Gastrocnemius medialis (tissue), 4 donors: ENCODE data around the gene FAM3A.

ENCODE experiments used
- CTCF ChIP-seq, 5 experiments: fragments of 450-650 bp in 3 of 5; fragments of 200-600 bp in 2 of 5; sonication (generic) in 2 of 5; IDR thresholded peaks in 4 of 5; conservative IDR thresholded peaks in 1 of 5; 1 replicate in 4 of 5; 2 replicates in 1 of 5; pipeline ENCODE4 v1.5.1; 2016 to 2019; ENCODE audit warnings: antibody characterized with exemption in 5 of 5, mild to moderate bottlenecking in 3 of 5, moderate library complexity in 3 of 5
- POLR2A ChIP-seq, 2 donors: fragments of 450-650 bp; IDR thresholded peaks; one replicate each; pipeline ENCODE4 v1.6.1; 2017; ENCODE audit warnings: antibody characterized with exemption in 2 of 2, mild to moderate bottlenecking in 2 of 2, moderate library complexity in 2 of 2

GRCh38 chrX:154502989-154503388 lies 13.0 kb downstream of the FAM3A start:
- no peak for TF ChIP-seq CTCF (IDR thresholded peaks at IDR 0.05 in 4 of 5, conservative IDR thresholded peaks at IDR 0.05 in 1 of 5)
- no peak for TF ChIP-seq POLR2A (IDR thresholded peaks at IDR 0.05)
